GM19025 (cell line): ENCODE results near the gene R3HDML.

Experiments used
- ATAC-seq: cut with Tn5 transposase; IDR thresholded peaks from one replicate; pipeline ENCODE4 v1.9.1; 2021; ENCODE audit warnings: mild to moderate bottlenecking, low read depth, moderate library complexity; ENCODE audit not compliant: unreplicated experiment

R3HDML gene

GRCh38 chr20:44396369-44397130 is 59.7 kb downstream of the R3HDML start:
- ATAC-seq = no peak

GRCh38 chr20:44398335-44398734 is 61.5 kb downstream of the R3HDML start:
- ATAC-seq = no peak

GRCh38 chr20:44399446-44399845 is 62.6 kb downstream of the R3HDML start:
- ATAC-seq = no peak

GRCh38 chr20:44400671-44400969 is 63.8 kb downstream of the R3HDML start:
- ATAC-seq = no peak
